ENCODE measurements around the gene RAD54L2.
"Not testable (repeated sequence)": the region's sequence is repeated elsewhere in the genome, so short reads cannot be mapped to it uniquely, and the experiment has no call there.

RAD54L2 gene

GRCh38 chr3:51508255-51508654 lies 30.3 kb upstream of the RAD54L2 start:
- no peak overlapping the region for H3K4me3 ChIP-seq (ENCODE audit: low read length)
- TF ChIP-seq CTCF (conservative IDR thresholded peaks at IDR 0.05; ENCODE audit: low read length), result no peak
- DNase-seq (ENCODE audit: low read depth), result no peak

- no peak overlapping the region for H3K4me3 ChIP-seq (ENCODE audit: low read length)
- no peak for TF ChIP-seq CTCF (conservative IDR thresholded peaks at IDR 0.05; ENCODE audit: low read length)
- DNase-seq (ENCODE audit: low read depth), result no peak
Measured at GRCh38 chr3:51510996-51511395, 27.5 kb upstream of the RAD54L2 start.

GRCh38 chr3:51514210-51514609 lies 24.3 kb upstream of the RAD54L2 start:
- no peak for DNase-seq (ENCODE audit: low read depth)
- TF ChIP-seq CTCF (conservative IDR thresholded peaks at IDR 0.05; ENCODE audit: low read length), result no peak
- H3K4me3 ChIP-seq (ENCODE audit: low read length), result no peak overlapping the region

- no peak overlapping the region for H3K4me3 ChIP-seq (ENCODE audit: low read length)
- TF ChIP-seq CTCF (conservative IDR thresholded peaks at IDR 0.05; ENCODE audit: low read length), result no peak
- DNase-seq (ENCODE audit: low read depth), result no peak
Measured at GRCh38 chr3:51519848-51520247, 18.7 kb upstream of the RAD54L2 start.

GRCh38 chr3:51520906-51521730 lies 17.4 kb upstream of the RAD54L2 start:
- H3K4me3 ChIP-seq (ENCODE audit: low read length); DNase-seq (ENCODE audit: low read depth): not testable (repeated sequence)

- no peak for TF ChIP-seq CTCF (conservative IDR thresholded peaks at IDR 0.05; ENCODE audit: low read length)
- no peak for DNase-seq (ENCODE audit: low read depth)
- H3K4me3 ChIP-seq (ENCODE audit: low read length), result no peak overlapping the region
Measured at GRCh38 chr3:51522273-51522962, 16.1 kb upstream of the RAD54L2 start.

- DNase-seq (ENCODE audit: low read depth); H3K4me3 ChIP-seq (ENCODE audit: low read length): not testable (repeated sequence)
Measured at GRCh38 chr3:51524874-51525273, 13.6 kb upstream of the RAD54L2 start.

- no peak for DNase-seq (ENCODE audit: low read depth)
- no peak overlapping the region for H3K4me3 ChIP-seq (ENCODE audit: low read length)
- TF ChIP-seq CTCF (conservative IDR thresholded peaks at IDR 0.05; ENCODE audit: low read length), result no peak
Measured at GRCh38 chr3:51530485-51530884, 8.0 kb upstream of the RAD54L2 start.

Measured in AG10803 (cell line).